ENCODE results near the gene MAP3K14. TPM values are rescaled to one million over a fixed set of nuclear protein-coding genes. Genes with fewer than 3 reads are reported as not detected.

MAP3K14 gene
- polyA plus RNA-seq, 1 of the 3 experiments (the other 2 are of a cell fraction): 11.9 TPM

DNA sequence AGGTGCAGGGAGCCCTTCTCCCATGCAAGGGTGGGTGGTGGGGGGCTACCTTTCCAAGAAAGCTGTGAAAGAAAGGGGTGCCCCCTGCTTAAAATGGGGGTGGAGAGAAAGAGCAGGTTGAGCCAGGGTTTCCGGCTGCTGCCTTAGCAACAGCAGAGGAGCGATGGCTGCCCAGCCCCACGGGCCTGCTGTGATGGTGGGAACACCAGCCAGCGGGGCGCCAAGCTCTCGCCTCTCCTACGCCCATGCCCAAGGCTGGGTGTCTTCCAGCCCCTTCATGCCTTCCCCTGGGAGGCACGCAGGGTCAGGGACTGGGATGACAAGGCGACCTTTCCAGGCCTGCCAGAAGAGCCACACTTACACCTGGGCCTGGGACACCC is 92.2 kb downstream of the MAP3K14 start:
- CTCF ChIA-PET: interaction anchor here (1.5 to 16.2 kb wide), 4 partner anchors 6 to 166 kb away, joined by 3 to 260 read pairs (median 182); no protein-coding TSS in a partner anchor

DNA sequence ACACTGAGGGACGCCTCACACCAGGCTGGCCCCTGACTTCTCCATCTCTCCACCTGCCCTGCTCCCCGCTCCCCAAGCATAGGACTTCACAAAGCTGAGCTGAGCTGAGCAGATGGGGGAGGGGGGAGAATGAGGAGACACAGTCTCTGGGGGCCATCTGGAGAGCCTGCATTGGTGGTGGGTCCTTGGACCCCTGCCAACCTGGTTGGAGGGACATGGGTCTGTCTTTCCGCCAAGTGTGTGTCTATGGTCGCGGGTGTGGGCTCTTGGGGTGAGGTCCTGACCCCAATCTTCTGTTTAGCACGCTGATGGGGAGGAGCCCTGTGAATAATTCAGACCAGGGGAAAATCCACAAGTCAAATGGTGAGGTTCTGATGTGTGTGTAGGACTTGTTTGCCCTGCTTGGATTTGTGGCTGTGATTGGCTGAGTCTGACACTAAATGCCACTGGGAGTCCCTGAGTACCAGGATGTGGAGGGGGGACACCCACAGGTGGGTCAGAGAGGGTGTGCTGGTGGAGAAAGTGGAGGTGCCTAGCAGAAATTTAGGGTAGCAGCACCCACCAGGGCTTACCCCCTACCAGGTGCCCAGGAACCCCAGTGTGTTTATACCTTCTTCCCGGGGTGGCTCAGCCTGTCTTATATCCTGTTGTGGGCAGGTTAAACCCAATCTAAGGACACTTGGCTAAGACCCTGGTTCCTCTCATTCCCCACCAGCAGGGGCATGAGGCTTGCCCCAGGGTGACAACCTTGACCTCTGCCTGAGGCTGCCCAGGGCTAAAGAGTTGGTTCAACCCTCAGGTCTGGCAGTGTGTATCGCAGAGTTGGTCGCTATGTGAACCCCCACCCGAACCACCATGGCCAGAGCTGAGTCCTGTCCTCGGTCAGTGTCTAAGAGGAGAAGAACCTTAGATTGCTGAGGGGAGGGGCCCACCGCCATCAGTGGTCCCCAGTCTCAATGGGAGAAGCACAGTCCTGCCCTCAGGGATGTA is 93.0 kb downstream of the MAP3K14 start:
- Histone ChIP-seq H3K9me2 (no peaks in the 10 kb centered on the region), H3K9ac (no peak overlapping the region), H3K4me3 (ENCODE audit: low read depth in 2 of 2, low read length in 1 of 2) (no peak overlapping the region), H4K20me1 (ENCODE audit: insufficient read depth) (no peaks in the 10 kb centered on the region), H2AFZ (ENCODE audit: low read depth) (no peak overlapping the region), H3K79me2 (ENCODE audit: insufficient read depth) (no peaks in the 10 kb centered on the region), H3K4me2 (no peak overlapping the region), H3K27me3 (ENCODE audit: insufficient read depth) (no peaks in the 10 kb centered on the region), H3K36me3 (replicated peaks in 1 of 2; ENCODE audit: control insufficient read depth in 1 of 2, insufficient read depth in 2 of 2, low read length in 1 of 2) (no peaks in the 10 kb centered on the region), H3F3A (replicated peaks; ENCODE audit: insufficient read depth) (peaks cover 14% of the 10 kb centered on the region), H3K9me3 (no peaks in the 10 kb centered on the region), H3K4me1 (ENCODE audit: control insufficient read depth in 1 of 2, insufficient read depth in 2 of 2, low read depth in 1 of 2, low read length in 1 of 2) (peaks cover 0 to 33% of the 10 kb centered on the region in 2 experiments; a peak in 1 of 4 replicates), H3K27ac (ENCODE audit: low read depth in 2 of 2, low read length in 1 of 2) (no peak overlapping the region)
- TF ChIP-seq RCOR1 (IDR thresholded peaks at IDR 0.05; ENCODE audit: low read length) (no peak), RXRA (IDR thresholded peaks at IDR 0.05; ENCODE audit: borderline replicate concordance, low read depth) (no peak), SMC3 (IDR thresholded peaks at IDR 0.05; ENCODE audit: low read depth, low read length) (no peak), RFX5 (IDR thresholded peaks at IDR 0.05; ENCODE audit: low read length) (no peak), FOSL2 (IDR thresholded peaks at IDR 0.05; ENCODE audit: borderline replicate concordance, low read depth) (no peak), TCF12 (IDR thresholded peaks at IDR 0.05) (no peak), NRF1 (IDR thresholded peaks at IDR 0.05; ENCODE audit: low read depth, low read length) (no peak), CHD2 (IDR thresholded peaks at IDR 0.05; ENCODE audit: low read length, partially characterized antibody) (no peak)
- TF ChIP-seq, protein P1, sequence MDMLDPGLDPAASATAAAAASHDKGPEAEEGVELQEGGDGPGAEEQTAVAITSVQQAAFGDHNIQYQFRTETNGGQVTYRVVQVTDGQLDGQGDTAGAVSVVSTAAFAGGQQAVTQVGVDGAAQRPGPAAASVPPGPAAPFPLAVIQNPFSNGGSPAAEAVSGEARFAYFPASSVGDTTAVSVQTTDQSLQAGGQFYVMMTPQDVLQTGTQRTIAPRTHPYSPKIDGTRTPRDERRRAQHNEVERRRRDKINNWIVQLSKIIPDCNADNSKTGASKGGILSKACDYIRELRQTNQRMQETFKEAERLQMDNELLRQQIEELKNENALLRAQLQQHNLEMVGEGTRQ (IDR thresholded peaks at IDR 0.05; ENCODE audit: borderline replicate concordance, low read depth, low read length): no peak
- TF ChIP-seq, protein P2, sequence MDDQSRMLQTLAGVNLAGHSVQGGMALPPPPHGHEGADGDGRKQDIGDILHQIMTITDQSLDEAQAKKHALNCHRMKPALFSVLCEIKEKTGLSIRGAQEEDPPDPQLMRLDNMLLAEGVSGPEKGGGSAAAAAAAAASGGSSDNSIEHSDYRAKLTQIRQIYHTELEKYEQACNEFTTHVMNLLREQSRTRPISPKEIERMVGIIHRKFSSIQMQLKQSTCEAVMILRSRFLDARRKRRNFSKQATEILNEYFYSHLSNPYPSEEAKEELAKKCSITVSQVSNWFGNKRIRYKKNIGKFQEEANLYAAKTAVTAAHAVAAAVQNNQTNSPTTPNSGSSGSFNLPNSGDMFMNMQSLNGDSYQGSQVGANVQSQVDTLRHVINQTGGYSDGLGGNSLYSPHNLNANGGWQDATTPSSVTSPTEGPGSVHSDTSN (IDR thresholded peaks at IDR 0.05): no peak
- TF ChIP-seq, protein P3, sequence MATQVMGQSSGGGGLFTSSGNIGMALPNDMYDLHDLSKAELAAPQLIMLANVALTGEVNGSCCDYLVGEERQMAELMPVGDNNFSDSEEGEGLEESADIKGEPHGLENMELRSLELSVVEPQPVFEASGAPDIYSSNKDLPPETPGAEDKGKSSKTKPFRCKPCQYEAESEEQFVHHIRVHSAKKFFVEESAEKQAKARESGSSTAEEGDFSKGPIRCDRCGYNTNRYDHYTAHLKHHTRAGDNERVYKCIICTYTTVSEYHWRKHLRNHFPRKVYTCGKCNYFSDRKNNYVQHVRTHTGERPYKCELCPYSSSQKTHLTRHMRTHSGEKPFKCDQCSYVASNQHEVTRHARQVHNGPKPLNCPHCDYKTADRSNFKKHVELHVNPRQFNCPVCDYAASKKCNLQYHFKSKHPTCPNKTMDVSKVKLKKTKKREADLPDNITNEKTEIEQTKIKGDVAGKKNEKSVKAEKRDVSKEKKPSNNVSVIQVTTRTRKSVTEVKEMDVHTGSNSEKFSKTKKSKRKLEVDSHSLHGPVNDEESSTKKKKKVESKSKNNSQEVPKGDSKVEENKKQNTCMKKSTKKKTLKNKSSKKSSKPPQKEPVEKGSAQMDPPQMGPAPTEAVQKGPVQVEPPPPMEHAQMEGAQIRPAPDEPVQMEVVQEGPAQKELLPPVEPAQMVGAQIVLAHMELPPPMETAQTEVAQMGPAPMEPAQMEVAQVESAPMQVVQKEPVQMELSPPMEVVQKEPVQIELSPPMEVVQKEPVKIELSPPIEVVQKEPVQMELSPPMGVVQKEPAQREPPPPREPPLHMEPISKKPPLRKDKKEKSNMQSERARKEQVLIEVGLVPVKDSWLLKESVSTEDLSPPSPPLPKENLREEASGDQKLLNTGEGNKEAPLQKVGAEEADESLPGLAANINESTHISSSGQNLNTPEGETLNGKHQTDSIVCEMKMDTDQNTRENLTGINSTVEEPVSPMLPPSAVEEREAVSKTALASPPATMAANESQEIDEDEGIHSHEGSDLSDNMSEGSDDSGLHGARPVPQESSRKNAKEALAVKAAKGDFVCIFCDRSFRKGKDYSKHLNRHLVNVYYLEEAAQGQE (IDR thresholded peaks at IDR 0.05; ENCODE audit: low read depth, low read length): no peak
- TF ChIP-seq, protein P4, sequence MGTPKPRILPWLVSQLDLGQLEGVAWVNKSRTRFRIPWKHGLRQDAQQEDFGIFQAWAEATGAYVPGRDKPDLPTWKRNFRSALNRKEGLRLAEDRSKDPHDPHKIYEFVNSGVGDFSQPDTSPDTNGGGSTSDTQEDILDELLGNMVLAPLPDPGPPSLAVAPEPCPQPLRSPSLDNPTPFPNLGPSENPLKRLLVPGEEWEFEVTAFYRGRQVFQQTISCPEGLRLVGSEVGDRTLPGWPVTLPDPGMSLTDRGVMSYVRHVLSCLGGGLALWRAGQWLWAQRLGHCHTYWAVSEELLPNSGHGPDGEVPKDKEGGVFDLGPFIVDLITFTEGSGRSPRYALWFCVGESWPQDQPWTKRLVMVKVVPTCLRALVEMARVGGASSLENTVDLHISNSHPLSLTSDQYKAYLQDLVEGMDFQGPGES (IDR thresholded peaks at IDR 0.05; ENCODE audit: low read depth, low read length): no peak
- WGBS (ENCODE audit: low lambda C conversion rate): 100% methylated on average over 4 of the region's 12 CpGs
- no peak for DNase-seq
- ChIA-PET CTCF (interaction anchor here (0.8 to 16.2 kb wide), 7 partner anchors 7 to 628 kb away, joined by 3 to 260 read pairs (median 13); no protein-coding TSS in a partner anchor), POLR2A (no interaction called here)

More for the DNA sequence above, 92.2 kb downstream of the MAP3K14 start:
- no peak overlapping the region for H3K4me3 ChIP-seq (ENCODE audit: low read depth in 2 of 2, low read length in 1 of 2)
- no peaks in the 10 kb centered on the region for H4K20me1 ChIP-seq (ENCODE audit: insufficient read depth)
- H3K4me1 ChIP-seq (ENCODE audit: control insufficient read depth in 1 of 2, insufficient read depth in 2 of 2, low read depth in 1 of 2, low read length in 1 of 2): peaks cover 0 to 29% of the 10 kb centered on the region in 2 experiments; a peak in 1 of 4 replicates
- H3K27ac ChIP-seq (ENCODE audit: low read depth in 2 of 2, low read length in 1 of 2): no peak overlapping the region
- H3K9ac ChIP-seq: no peak overlapping the region
- POLR2A ChIA-PET: no interaction called here
- WGBS (ENCODE audit: low lambda C conversion rate): 93% methylated on average over 2 of the region's 9 CpGs
- no peaks in the 10 kb centered on the region for H3K9me2 ChIP-seq
- no peak overlapping the region for H3K4me2 ChIP-seq
- no peaks in the 10 kb centered on the region for H3K9me3 ChIP-seq
- no peak for TF ChIP-seq TEAD4 (IDR thresholded peaks at IDR 0.05; ENCODE audit: borderline replicate concordance, insufficient read depth)
- H3K36me3 ChIP-seq (replicated peaks in 1 of 2; ENCODE audit: control insufficient read depth in 1 of 2, insufficient read depth in 2 of 2, low read length in 1 of 2): no peaks in the 10 kb centered on the region
- H3K27me3 ChIP-seq (ENCODE audit: insufficient read depth): no peaks in the 10 kb centered on the region
- H2AFZ ChIP-seq (ENCODE audit: low read depth): no peak overlapping the region
- no peaks in the 10 kb centered on the region for H3K79me2 ChIP-seq (ENCODE audit: insufficient read depth)
- no peak for DNase-seq
- peaks cover 9% of the 10 kb centered on the region for H3F3A ChIP-seq (replicated peaks; ENCODE audit: insufficient read depth)

Data from SK-N-SH (cell line).